ENCODE results near the gene MIX23.

DNA sequence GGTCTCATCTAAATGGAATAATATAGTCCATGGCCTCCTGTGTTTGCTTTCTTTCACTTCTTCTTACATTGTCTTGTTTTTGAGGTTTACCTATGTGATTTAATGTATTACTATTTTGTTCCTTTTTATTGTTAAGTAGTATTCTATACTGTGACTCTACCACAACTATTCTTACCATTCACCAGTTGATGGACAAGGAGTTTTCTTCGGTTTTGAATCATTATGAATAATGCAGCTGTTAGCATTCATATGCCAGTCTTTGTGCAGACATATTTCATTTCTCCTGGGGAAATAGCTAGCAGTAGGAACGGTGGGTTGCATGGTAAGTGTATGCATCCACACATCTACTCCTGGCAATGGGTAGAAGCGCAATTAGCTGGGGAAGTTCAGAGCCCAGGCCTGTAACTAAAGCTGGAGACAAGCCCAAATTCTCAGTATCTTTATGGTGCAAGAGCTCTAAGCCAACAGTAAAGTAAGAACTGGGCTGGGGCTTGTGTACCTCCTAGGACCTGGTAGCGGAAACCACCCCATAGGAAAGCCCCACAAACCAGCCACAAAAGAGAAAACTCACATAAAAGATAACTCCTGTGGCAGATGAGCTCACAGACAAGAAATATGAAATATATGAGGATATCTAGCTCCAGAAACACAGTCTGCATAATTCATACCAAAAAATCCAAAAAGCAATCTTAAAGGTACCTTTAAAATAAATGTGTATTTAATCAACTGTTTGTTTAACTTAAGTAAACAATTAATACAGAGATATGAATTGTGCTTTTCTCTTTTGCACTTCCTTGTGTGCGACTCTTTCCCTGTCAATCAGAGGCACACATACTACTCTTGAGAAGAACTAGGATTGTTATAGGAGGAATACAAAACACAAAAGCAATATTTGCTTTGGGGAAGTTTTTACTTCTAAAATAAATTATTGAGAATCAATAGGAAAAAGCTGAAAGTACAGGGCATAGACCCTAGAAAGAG, 60.6 kb downstream of the MIX23 start:
- TF ChIP-seq, protein P1, sequence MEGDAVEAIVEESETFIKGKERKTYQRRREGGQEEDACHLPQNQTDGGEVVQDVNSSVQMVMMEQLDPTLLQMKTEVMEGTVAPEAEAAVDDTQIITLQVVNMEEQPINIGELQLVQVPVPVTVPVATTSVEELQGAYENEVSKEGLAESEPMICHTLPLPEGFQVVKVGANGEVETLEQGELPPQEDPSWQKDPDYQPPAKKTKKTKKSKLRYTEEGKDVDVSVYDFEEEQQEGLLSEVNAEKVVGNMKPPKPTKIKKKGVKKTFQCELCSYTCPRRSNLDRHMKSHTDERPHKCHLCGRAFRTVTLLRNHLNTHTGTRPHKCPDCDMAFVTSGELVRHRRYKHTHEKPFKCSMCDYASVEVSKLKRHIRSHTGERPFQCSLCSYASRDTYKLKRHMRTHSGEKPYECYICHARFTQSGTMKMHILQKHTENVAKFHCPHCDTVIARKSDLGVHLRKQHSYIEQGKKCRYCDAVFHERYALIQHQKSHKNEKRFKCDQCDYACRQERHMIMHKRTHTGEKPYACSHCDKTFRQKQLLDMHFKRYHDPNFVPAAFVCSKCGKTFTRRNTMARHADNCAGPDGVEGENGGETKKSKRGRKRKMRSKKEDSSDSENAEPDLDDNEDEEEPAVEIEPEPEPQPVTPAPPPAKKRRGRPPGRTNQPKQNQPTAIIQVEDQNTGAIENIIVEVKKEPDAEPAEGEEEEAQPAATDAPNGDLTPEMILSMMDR (conservative IDR thresholded peaks at IDR 0.05; ENCODE audit: low read depth, low read length): no peak
- no peak for TF ChIP-seq EZH2 (IDR thresholded peaks at IDR 0.05; ENCODE audit: borderline replicate concordance, low read depth, low read length, poor library complexity, severe bottlenecking)
